ENCODE results near the gene TCF4.
A peak's percentile ranks its signal among the peaks of the same experiment; 100 is the strongest.

Gene TCF4

GRCh38 chr18:55566456-55566935, 21.5 kb downstream of the TCF4 start:
- TF ChIP-seq ZNF792 (tag by site-specific recombination; IDR thresholded peaks at IDR 0.05) (no peak), ZNF133 (tag by site-specific recombination; IDR thresholded peaks at IDR 0.05) (peak; percentile 95)
- Histone ChIP-seq H3K27ac (ENCODE audit: extremely low read depth, low read depth, low read length) (no peak overlapping the region), H3K36me3 (ENCODE audit: control insufficient read depth in 2 of 2, insufficient read depth in 1 of 2, low read length in 2 of 2) (no peaks in the 10 kb centered on the region; a peak in 2 of 3 replicates), H3K9me3 (ENCODE audit: control insufficient read depth, insufficient read depth, low read depth, low read length) (no peaks in the 10 kb centered on the region; the same call in 1 of the 2 replicates), H3K4me1 (ENCODE audit: control insufficient read depth, insufficient read depth, low read length) (no peaks in the 10 kb centered on the region), H3K4me3 (ENCODE audit: low read depth, low read length) (no peak overlapping the region)
- CTCF ChIA-PET = no interaction called here
- POLR2A ChIA-PET = no interaction called here

GRCh38 chr18:55559739-55560138, 28.3 kb downstream of the TCF4 start:
- no peak for TF ChIP-seq ZBTB1 (tag by site-specific recombination; IDR thresholded peaks at IDR 0.05)
- no peak for TF ChIP-seq ZNF596 (tag by site-specific recombination; IDR thresholded peaks at IDR 0.05)
- no peak for TF ChIP-seq ZNF341 (tag by site-specific recombination; IDR thresholded peaks at IDR 0.05; ENCODE audit: low read depth)
- H3K27ac ChIP-seq (ENCODE audit: extremely low read depth, low read depth, low read length) = no peak overlapping the region
- no peak overlapping the region for H3K4me3 ChIP-seq (ENCODE audit: low read depth, low read length)
- POLR2A ChIA-PET = no interaction called here
- H3K36me3 ChIP-seq (ENCODE audit: control insufficient read depth in 2 of 2, insufficient read depth in 1 of 2, low read length in 2 of 2) = no peaks in the 10 kb centered on the region; a peak in 2 of 3 replicates
- no peaks in the 10 kb centered on the region for H3K4me1 ChIP-seq (ENCODE audit: control insufficient read depth, insufficient read depth, low read length)
- no peaks in the 10 kb centered on the region; the same call in 1 of the 2 replicates for H3K9me3 ChIP-seq (ENCODE audit: control insufficient read depth, insufficient read depth, low read depth, low read length)
- CTCF ChIA-PET = no interaction called here

DNA sequence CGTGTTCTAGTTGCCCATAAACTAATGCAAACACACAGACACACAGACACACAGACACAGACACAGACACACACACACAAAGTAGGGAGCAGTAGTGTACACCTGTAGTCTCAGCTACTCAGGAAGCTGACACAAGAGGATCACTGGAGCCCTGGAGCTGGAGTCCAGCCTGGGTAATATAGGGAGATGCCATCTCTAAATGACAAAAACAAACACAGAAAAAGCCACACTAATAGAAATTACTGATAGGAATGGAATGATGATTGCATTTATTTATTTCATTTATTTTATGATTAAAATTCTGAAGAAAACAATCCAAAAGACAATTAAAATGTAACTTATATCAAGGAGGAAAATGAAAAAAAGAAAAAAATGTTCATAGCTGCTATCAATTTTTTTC, 30.8 kb downstream of the TCF4 start:
- TF ChIP-seq GLIS2 (tag by site-specific recombination; IDR thresholded peaks at IDR 0.05) = no peak
- TF ChIP-seq ZNF239 (tag by site-specific recombination; IDR thresholded peaks at IDR 0.05) = no peak
- TF ChIP-seq ZBTB1 (tag by site-specific recombination; IDR thresholded peaks at IDR 0.05) = no peak
- TF ChIP-seq, protein P1, sequence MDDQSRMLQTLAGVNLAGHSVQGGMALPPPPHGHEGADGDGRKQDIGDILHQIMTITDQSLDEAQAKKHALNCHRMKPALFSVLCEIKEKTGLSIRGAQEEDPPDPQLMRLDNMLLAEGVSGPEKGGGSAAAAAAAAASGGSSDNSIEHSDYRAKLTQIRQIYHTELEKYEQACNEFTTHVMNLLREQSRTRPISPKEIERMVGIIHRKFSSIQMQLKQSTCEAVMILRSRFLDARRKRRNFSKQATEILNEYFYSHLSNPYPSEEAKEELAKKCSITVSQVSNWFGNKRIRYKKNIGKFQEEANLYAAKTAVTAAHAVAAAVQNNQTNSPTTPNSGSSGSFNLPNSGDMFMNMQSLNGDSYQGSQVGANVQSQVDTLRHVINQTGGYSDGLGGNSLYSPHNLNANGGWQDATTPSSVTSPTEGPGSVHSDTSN (CRISPR knock-in tag; IDR thresholded peaks at IDR 0.05) = no peak
- no peak for TF ChIP-seq ZSCAN16 (tag by site-specific recombination; IDR thresholded peaks at IDR 0.05)
- TF ChIP-seq PRDM2 (tag by site-specific recombination; IDR thresholded peaks at IDR 0.05; ENCODE audit: borderline replicate concordance) = no peak
- TF ChIP-seq ZNF2 (tag by site-specific recombination; IDR thresholded peaks at IDR 0.05) = no peak
- no peak for TF ChIP-seq ZNF16 (tag by site-specific recombination; IDR thresholded peaks at IDR 0.05; ENCODE audit: low read depth)
- TF ChIP-seq ZSCAN23 (tag by site-specific recombination; IDR thresholded peaks at IDR 0.05) = no peak
- no peak for TF ChIP-seq ZNF658 (tag by site-specific recombination; IDR thresholded peaks at IDR 0.05)
- TF ChIP-seq ZNF48 (tag by site-specific recombination; IDR thresholded peaks at IDR 0.05) = no peak
- TF ChIP-seq, protein P2, sequence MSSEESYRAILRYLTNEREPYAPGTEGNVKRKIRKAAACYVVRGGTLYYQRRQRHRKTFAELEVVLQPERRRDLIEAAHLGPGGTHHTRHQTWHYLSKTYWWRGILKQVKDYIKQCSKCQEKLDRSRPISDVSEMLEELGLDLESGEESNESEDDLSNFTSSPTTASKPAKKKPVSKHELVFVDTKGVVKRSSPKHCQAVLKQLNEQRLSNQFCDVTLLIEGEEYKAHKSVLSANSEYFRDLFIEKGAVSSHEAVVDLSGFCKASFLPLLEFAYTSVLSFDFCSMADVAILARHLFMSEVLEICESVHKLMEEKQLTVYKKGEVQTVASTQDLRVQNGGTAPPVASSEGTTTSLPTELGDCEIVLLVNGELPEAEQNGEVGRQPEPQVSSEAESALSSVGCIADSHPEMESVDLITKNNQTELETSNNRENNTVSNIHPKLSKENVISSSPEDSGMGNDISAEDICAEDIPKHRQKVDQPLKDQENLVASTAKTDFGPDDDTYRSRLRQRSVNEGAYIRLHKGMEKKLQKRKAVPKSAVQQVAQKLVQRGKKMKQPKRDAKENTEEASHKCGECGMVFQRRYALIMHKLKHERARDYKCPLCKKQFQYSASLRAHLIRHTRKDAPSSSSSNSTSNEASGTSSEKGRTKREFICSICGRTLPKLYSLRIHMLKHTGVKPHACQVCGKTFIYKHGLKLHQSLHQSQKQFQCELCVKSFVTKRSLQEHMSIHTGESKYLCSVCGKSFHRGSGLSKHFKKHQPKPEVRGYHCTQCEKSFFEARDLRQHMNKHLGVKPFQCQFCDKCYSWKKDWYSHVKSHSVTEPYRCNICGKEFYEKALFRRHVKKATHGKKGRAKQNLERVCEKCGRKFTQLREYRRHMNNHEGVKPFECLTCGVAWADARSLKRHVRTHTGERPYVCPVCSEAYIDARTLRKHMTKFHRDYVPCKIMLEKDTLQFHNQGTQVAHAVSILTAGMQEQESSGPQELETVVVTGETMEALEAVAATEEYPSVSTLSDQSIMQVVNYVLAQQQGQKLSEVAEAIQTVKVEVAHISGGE (tag by site-specific recombination; conservative IDR thresholded peaks at IDR 0.05; ENCODE audit: low read depth) = no peak
- no peak for TF ChIP-seq SP2 (tag by site-specific recombination; IDR thresholded peaks at IDR 0.05)
- no peak for TF ChIP-seq YY1 (tag by site-specific recombination; IDR thresholded peaks at IDR 0.05)
- no peak overlapping the region for H3K27ac ChIP-seq (ENCODE audit: extremely low read depth, low read depth, low read length)
- H3K9me3 ChIP-seq (ENCODE audit: control insufficient read depth, insufficient read depth, low read depth, low read length) = no peaks in the 10 kb centered on the region; the same call in 1 of the 2 replicates
- CTCF ChIA-PET = no interaction called here
- no peaks in the 10 kb centered on the region for H3K4me1 ChIP-seq (ENCODE audit: control insufficient read depth, insufficient read depth, low read length)
- no peak overlapping the region for H3K4me3 ChIP-seq (ENCODE audit: low read depth, low read length)
- POLR2A ChIA-PET = no interaction called here
- no peaks in the 10 kb centered on the region; a peak in 1 of 3 replicates for H3K36me3 ChIP-seq (ENCODE audit: control insufficient read depth in 2 of 2, insufficient read depth in 1 of 2, low read length in 2 of 2)
